Nephron (organoid): ENCODE measurements around the gene ZBP1.
A peak's percentile ranks its signal among the peaks of the same experiment; 100 is the strongest.

Source experiments
- H3K27ac Mint-ChIP-seq, 3 experiments: 2 replicates each; pipeline ENCODE4 v1.8.0; 2020; ENCODE audit warnings: mixed read lengths in 3 of 3, mild to moderate bottlenecking in 2 of 3, moderate library complexity in 1 of 3
- H3K27me3 Mint-ChIP-seq: 2 replicates; pipeline ENCODE4 v1.8.0; 2021; ENCODE audit warnings: low read depth, mild to moderate bottlenecking, moderate library complexity, mixed read lengths
- H3K36me3 Mint-ChIP-seq: 2 replicates; pipeline ENCODE4 v1.8.0; 2020; ENCODE audit warnings: low read depth, mixed read lengths
- H3K4me1 Mint-ChIP-seq: 2 replicates; pipeline ENCODE4 v1.8.0; 2020; ENCODE audit warnings: mixed read lengths
- H3K4me3 Mint-ChIP-seq, 3 experiments: 2 replicates each; pipeline ENCODE4 v1.8.0; 2020; ENCODE audit warnings: mild to moderate bottlenecking in 3 of 3, mixed read lengths in 3 of 3, moderate library complexity in 2 of 3
- H3K9me3 Mint-ChIP-seq: 2 replicates; pipeline ENCODE4 v1.8.0; 2020; ENCODE audit warnings: mixed read lengths
- CTCF ChIP-seq, 3 experiments: fragments of 200-600 bp; sonication (generic); IDR thresholded peaks; one replicate each; pipeline ENCODE4 v1.5.0; 2021; ENCODE audit warnings: antibody characterized with exemption in 3 of 3; ENCODE audit not compliant: unreplicated experiment in 3 of 3

ZBP1 gene

GRCh38 chr20:57622579-57623381, 2.6 kb upstream of the ZBP1 start:
- H3K9me3 Mint-ChIP-seq: peaks cover 6% of the 10 kb centered on the region
- TF ChIP-seq CTCF (IDR thresholded peaks at IDR 0.05; ENCODE audit: unreplicated experiment in 3 of 3): peak; percentile 63 to 76 (median 74)
- peaks cover 22% of the 10 kb centered on the region for H3K27me3 Mint-ChIP-seq
- H3K27ac Mint-ChIP-seq: peak overlapping the region in 2 of 3 experiments; percentile 19 to 78
- H3K4me3 Mint-ChIP-seq: no peak overlapping the region
- H3K4me1 Mint-ChIP-seq: peaks cover 10% of the 10 kb centered on the region
- H3K36me3 Mint-ChIP-seq: no peaks in the 10 kb centered on the region

GRCh38 chr20:57622201-57622570, 2.0 kb upstream of the ZBP1 start:
- Mint-ChIP-seq H3K4me3 (no peak overlapping the region), H3K9me3 (peaks cover 6% of the 10 kb centered on the region), H3K4me1 (peaks cover 10% of the 10 kb centered on the region), H3K36me3 (no peaks in the 10 kb centered on the region), H3K27me3 (peaks cover 24% of the 10 kb centered on the region), H3K27ac (peak overlapping the region in 2 of 3 experiments; percentile 19 to 78)
- TF ChIP-seq CTCF (IDR thresholded peaks at IDR 0.05; ENCODE audit: unreplicated experiment in 3 of 3): no peak

- no peak for TF ChIP-seq CTCF (IDR thresholded peaks at IDR 0.05; ENCODE audit: unreplicated experiment in 3 of 3)
- H3K4me3 Mint-ChIP-seq: no peak overlapping the region
- H3K36me3 Mint-ChIP-seq: no peaks in the 10 kb centered on the region
- peaks cover 29% of the 10 kb centered on the region for H3K27me3 Mint-ChIP-seq
- peaks cover 10% of the 10 kb centered on the region for H3K4me1 Mint-ChIP-seq
- peak overlapping the region in 1 of 3 experiments; percentile 25 for H3K27ac Mint-ChIP-seq
- peaks cover 6% of the 10 kb centered on the region for H3K9me3 Mint-ChIP-seq
Observed at GRCh38 chr20:57621421-57622200, 1.4 kb upstream of the ZBP1 start.

GRCh38 chr20:57620999-57621398, 773 bp upstream of the ZBP1 start:
- Mint-ChIP-seq H3K4me3 (no peak overlapping the region), H3K27ac (peak overlapping the region in 1 of 3 experiments; percentile 25), H3K36me3 (no peaks in the 10 kb centered on the region), H3K27me3 (peaks cover 29% of the 10 kb centered on the region), H3K9me3 (peaks cover 6% of the 10 kb centered on the region), H3K4me1 (peaks cover 10% of the 10 kb centered on the region)
- TF ChIP-seq CTCF (IDR thresholded peaks at IDR 0.05; ENCODE audit: unreplicated experiment in 3 of 3): no peak

GRCh38 chr20:57619051-57619831, 985 bp downstream of the ZBP1 start:
- peaks cover 33% of the 10 kb centered on the region for H3K27me3 Mint-ChIP-seq
- no peaks in the 10 kb centered on the region for H3K36me3 Mint-ChIP-seq
- TF ChIP-seq CTCF (IDR thresholded peaks at IDR 0.05; ENCODE audit: unreplicated experiment in 3 of 3): no peak
- H3K27ac Mint-ChIP-seq: peak overlapping the region in 1 of 3 experiments; percentile 38
- H3K4me1 Mint-ChIP-seq: peaks cover 10% of the 10 kb centered on the region
- H3K9me3 Mint-ChIP-seq: peaks cover 2% of the 10 kb centered on the region
- H3K4me3 Mint-ChIP-seq: no peak overlapping the region
